ENCODE data around the gene ADCY3.

DNA sequence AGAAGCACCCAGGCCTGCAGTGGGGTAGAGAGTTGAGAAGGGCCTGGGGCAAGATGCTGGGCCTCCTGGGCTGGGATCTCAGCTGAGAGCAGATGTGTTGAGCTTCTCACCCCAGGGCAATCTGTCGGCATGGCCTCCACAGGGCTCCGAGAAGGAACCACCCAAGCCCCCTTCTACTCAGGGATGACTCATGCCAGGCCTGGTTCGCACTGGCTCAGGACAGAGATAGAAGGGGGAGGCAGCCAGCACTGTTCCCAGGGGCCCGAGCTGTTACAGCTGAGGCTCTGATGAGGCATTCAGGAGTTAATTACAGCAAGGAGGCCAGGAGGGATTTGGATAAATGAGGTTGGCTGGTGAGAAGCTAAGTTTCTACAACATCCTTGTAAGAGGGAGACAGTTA lies 64.3 kb downstream of the ADCY3 start:
- TF ChIP-seq, protein P1, sequence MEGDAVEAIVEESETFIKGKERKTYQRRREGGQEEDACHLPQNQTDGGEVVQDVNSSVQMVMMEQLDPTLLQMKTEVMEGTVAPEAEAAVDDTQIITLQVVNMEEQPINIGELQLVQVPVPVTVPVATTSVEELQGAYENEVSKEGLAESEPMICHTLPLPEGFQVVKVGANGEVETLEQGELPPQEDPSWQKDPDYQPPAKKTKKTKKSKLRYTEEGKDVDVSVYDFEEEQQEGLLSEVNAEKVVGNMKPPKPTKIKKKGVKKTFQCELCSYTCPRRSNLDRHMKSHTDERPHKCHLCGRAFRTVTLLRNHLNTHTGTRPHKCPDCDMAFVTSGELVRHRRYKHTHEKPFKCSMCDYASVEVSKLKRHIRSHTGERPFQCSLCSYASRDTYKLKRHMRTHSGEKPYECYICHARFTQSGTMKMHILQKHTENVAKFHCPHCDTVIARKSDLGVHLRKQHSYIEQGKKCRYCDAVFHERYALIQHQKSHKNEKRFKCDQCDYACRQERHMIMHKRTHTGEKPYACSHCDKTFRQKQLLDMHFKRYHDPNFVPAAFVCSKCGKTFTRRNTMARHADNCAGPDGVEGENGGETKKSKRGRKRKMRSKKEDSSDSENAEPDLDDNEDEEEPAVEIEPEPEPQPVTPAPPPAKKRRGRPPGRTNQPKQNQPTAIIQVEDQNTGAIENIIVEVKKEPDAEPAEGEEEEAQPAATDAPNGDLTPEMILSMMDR (IDR thresholded peaks at IDR 0.05), result no peak
- TF ChIP-seq POLR2AphosphoS5 (IDR thresholded peaks at IDR 0.05) (no peak), POLR2A (IDR thresholded peaks at IDR 0.05) (no peak)
